Esophagus squamous epithelium (tissue), 4 donors: ENCODE data around the gene STXBP4.

Source experiments
- CTCF ChIP-seq, 6 experiments: fragments of 450-650 bp in 4 of 6; fragments of 200-600 bp in 2 of 6; sonication (generic) in 2 of 6; IDR thresholded peaks; one replicate each; pipeline ENCODE4 v1.5.1; 2016 to 2019; ENCODE audit warnings: antibody characterized with exemption in 6 of 6, mild to moderate bottlenecking in 4 of 6, moderate library complexity in 4 of 6
- POLR2A ChIP-seq, 4 donors: fragments of 450-650 bp; IDR thresholded peaks; one replicate each; pipeline ENCODE4 v1.6.1; 2017; ENCODE audit warnings: antibody characterized with exemption in 4 of 4, mild to moderate bottlenecking in 4 of 4, moderate library complexity in 3 of 4

- TF ChIP-seq CTCF (IDR thresholded peaks at IDR 0.05) = no peak
- TF ChIP-seq POLR2A (IDR thresholded peaks at IDR 0.05) = no peak
Observed at GRCh38 chr17:55089256-55089655, 120.7 kb downstream of the STXBP4 start.
